ENCODE measurements around the gene MSANTD2. TPM values are rescaled to one million over a fixed set of nuclear protein-coding genes. Genes with fewer than 3 reads are reported as not detected.

The MSANTD2 gene
- total RNA-seq, 1 experiment from 2014 or later = 32.6 TPM

DNA sequence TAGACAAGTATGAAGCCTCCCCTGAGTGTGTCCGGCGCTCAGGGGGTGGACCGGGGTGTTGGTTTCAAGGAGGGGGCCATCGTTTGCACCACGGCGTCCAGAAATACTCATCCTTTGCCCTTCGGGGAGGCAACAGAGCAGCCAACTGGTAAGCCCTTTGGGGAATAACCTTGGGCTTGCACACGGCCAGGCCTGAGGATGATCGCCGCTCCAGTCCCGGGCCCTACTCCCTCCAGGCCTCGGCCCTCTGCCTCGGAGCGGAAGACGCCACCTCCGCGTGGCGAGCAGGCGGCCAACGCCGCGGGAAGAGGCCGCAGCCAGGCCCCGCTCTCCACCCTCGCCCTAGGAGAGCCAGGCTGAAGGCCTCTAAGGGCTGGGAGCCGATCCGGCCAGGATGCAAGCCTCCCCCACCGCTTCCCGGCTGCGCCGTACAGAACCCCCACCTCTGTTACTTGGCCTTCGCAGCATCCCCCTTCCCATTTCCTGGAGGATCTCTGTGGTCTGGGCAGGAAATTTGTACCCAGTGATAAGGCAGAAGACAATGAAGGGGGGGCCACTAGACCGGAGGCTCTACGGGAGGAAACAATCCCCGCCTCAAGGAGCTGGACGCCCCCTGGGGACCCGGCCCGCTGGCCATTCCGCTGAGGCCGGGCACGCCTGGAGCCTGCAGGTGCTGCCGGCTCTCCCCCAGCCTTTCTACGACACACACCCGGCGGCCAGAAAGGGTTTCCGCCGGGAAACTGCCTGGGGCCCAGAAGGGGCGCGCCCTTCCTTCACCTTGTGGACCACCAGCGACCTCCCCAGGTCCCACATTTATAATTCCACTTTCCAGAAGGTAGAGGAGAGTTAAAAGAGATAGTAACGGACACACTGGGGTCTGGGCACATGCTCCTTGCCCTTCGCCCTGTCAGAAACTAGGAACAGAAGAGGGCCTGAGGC, 40.7 kb downstream of the MSANTD2 start:
- Histone ChIP-seq H3K27me3 (ENCODE audit: low read length) (no peaks in the 10 kb centered on the region), H2AFZ (ENCODE audit: low read length) (no peak overlapping the region), H3K79me2 (ENCODE audit: low read length) (no peaks in the 10 kb centered on the region), H3K9ac (ENCODE audit: low read length) (no peak overlapping the region), H3K36me3 (ENCODE audit: low read depth, low read length) (no peaks in the 10 kb centered on the region; the same call in 1 of the 2 replicates), H3K4me3 (ENCODE audit: low read length) (no peak overlapping the region), H4K20me1 (ENCODE audit: low read length) (no peaks in the 10 kb centered on the region; the same call in 1 of the 2 replicates), H3K4me1 (ENCODE audit: insufficient read depth, low read length) (peaks cover 30% of the 10 kb centered on the region), H3K27ac (ENCODE audit: low read length) (no peak overlapping the region), H3K4me2 (ENCODE audit: low read length) (no peak overlapping the region), H3F3A (ENCODE audit: low read length, unreplicated experiment) (peaks cover 13% of the 10 kb centered on the region), H3K9me2 (replicated peaks; ENCODE audit: low read length) (no peaks in the 10 kb centered on the region), H3K9me3 (ENCODE audit: low read length) (no peaks in the 10 kb centered on the region)
- CTCF ChIA-PET = no interaction called here
- DNase-seq (no peak), ATAC-seq (no peak)
- BruUV-seq (replicated peaks) = no TSS peak
- POLR2A ChIA-PET (ENCODE audit: unreplicated experiment) = interaction anchor here (0.5 kb wide), 1 partner anchor 76 kb away, joined by 5 read pairs; no protein-coding TSS in a partner anchor
- intact Hi-C loops (cut with micrococcal nuclease) = no loop called here
- TF ChIP-seq, protein P1, sequence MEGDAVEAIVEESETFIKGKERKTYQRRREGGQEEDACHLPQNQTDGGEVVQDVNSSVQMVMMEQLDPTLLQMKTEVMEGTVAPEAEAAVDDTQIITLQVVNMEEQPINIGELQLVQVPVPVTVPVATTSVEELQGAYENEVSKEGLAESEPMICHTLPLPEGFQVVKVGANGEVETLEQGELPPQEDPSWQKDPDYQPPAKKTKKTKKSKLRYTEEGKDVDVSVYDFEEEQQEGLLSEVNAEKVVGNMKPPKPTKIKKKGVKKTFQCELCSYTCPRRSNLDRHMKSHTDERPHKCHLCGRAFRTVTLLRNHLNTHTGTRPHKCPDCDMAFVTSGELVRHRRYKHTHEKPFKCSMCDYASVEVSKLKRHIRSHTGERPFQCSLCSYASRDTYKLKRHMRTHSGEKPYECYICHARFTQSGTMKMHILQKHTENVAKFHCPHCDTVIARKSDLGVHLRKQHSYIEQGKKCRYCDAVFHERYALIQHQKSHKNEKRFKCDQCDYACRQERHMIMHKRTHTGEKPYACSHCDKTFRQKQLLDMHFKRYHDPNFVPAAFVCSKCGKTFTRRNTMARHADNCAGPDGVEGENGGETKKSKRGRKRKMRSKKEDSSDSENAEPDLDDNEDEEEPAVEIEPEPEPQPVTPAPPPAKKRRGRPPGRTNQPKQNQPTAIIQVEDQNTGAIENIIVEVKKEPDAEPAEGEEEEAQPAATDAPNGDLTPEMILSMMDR (conservative IDR thresholded peaks at IDR 0.05; ENCODE audit: low read depth, low read length) = no peak
- TF ChIP-seq EZH2 (IDR thresholded peaks at IDR 0.05; ENCODE audit: low read length, unreplicated experiment) (no peak), EZH2phosphoT487 (IDR thresholded peaks at IDR 0.05; ENCODE audit: borderline replicate concordance, low read length) (no peak)

DNA sequence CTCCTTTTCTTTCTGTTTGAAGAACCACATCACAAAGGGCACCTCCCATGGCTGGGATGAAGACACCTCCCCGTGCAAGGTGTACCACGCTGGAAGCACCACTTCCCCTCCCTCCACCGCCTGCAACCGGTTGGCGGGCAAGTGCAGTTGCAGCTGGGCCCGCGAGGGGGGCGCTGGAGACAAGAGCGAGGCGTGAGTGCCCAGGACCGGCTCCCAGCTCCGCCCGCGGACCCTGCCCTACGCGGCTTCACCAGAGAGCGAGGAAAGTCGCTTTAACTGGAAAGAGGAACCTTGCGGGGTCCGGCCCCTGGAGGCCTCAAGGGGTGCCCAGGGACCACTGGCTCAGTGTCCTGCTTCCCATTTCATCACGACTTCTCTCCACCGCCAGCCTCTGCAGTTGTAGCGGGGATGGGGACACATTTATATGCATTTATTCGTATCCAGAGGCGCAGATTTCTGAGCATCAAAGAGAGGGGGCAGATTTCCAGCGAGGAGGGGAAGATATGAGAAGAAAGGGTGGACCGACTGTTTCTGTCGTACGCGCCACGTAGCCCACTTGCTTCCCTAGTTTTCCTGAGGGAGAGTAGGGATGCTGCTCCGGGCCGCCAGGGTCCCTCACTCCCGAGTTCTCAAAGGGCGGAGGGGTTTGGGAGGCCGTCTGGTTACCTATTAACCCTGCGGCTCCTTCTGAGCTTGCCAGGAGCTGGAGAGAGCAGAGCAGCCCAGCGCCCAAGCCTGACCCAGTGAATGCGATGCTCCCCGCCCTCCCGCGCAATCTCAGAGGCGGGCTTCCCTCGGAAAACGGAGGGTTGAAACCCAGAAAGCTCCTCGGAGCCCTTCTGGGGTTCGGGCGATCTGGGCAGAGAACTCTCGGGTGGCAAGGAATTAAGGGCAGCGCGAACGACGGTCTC, 41.6 kb downstream of the MSANTD2 start:
- H3F3A ChIP-seq (ENCODE audit: low read length, unreplicated experiment) = peaks cover 4% of the 10 kb centered on the region
- H3K9me2 ChIP-seq (replicated peaks; ENCODE audit: low read length) = no peaks in the 10 kb centered on the region
- H3K9me3 ChIP-seq (ENCODE audit: low read length) = no peaks in the 10 kb centered on the region
- no peak overlapping the region for H3K27ac ChIP-seq (ENCODE audit: low read length)
- peaks cover 28% of the 10 kb centered on the region for H3K4me1 ChIP-seq (ENCODE audit: insufficient read depth, low read length)
- TF ChIP-seq, protein P1 (conservative IDR thresholded peaks at IDR 0.05; ENCODE audit: low read depth, low read length) = peak; percentile 53
- TF ChIP-seq EZH2 (IDR thresholded peaks at IDR 0.05; ENCODE audit: low read length, unreplicated experiment) = no peak
- TF ChIP-seq EZH2phosphoT487 (IDR thresholded peaks at IDR 0.05; ENCODE audit: borderline replicate concordance, low read length) = no peak
- H3K4me2 ChIP-seq (ENCODE audit: low read length) = peak overlapping the region; percentile 36
- no peak overlapping the region for H3K9ac ChIP-seq (ENCODE audit: low read length)
- no peak overlapping the region for H2AFZ ChIP-seq (ENCODE audit: low read length)
- ChIA-PET CTCF (interaction anchor here (1.0 kb wide), 1 partner anchor 35 kb away, joined by 5 read pairs; no protein-coding TSS in a partner anchor), POLR2A (ENCODE audit: unreplicated experiment) (no interaction called here)
- no peak for ATAC-seq
- peak; percentile 51 for DNase-seq
- no peaks in the 10 kb centered on the region for H3K36me3 ChIP-seq (ENCODE audit: low read depth, low read length)
- BruUV-seq (replicated peaks) = no TSS peak
- intact Hi-C loops (cut with micrococcal nuclease) = no loop called here
- no peaks in the 10 kb centered on the region for H3K27me3 ChIP-seq (ENCODE audit: low read length)
- no peaks in the 10 kb centered on the region for H4K20me1 ChIP-seq (ENCODE audit: low read length)
- no peaks in the 10 kb centered on the region for H3K79me2 ChIP-seq (ENCODE audit: low read length)
- no peak overlapping the region for H3K4me3 ChIP-seq (ENCODE audit: low read length)

Measured in PC-3 (cell line).